OCI-LY3 (cell line): ENCODE results near the gene MARF1.

ENCODE experiments used
- CTCF ChIP-seq: fragments of 200-600, 300-600 bp; sonication (generic); IDR thresholded peaks from 2 replicates; pipeline ENCODE4 v1.5.1; 2014; ENCODE audit warnings: antibody characterized with exemption, low read length, low read depth
- EZH2phosphoT487 ChIP-seq: fragments of 200-600 bp; shearing (Covaris generic); IDR thresholded peaks from 2 replicates; pipeline ENCODE4 v1.6.1; 2018; ENCODE audit warnings: antibody characterized with exemption, mixed run types, low read depth

GRCh38 chr16:15642557-15643047 is 352 bp downstream of the MARF1 start:
- TF ChIP-seq CTCF (peak; percentile 61), EZH2phosphoT487 (no peak)
